ENCODE measurements around the gene CFAP221.
"Not testable (repeated sequence)": the region's sequence is repeated elsewhere in the genome, so short reads cannot be mapped to it uniquely, and the experiment has no call there.

CFAP221 gene

DNA sequence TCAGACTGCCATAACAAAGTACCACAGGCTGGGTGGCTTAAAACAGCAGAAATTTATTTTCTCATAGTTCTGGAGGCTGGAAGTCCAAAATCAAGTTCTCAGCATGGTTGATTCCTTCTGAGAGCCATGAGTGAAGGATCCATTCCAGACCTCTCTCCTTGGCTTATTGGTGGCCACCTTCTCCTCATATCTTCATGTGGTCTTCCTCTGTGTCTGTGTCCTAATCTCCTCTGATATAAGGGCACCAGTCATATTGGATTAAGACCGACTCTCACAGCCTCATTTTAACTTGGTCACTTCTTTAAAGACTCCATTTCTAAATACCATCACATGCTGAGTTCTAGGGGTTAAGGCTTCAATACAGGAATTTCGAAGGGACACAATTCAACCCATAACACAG, 65.1 kb downstream of the CFAP221 start:
- H3K4me3 ChIP-seq (ENCODE audit: low read depth, low read length) = no peak overlapping the region

DNA sequence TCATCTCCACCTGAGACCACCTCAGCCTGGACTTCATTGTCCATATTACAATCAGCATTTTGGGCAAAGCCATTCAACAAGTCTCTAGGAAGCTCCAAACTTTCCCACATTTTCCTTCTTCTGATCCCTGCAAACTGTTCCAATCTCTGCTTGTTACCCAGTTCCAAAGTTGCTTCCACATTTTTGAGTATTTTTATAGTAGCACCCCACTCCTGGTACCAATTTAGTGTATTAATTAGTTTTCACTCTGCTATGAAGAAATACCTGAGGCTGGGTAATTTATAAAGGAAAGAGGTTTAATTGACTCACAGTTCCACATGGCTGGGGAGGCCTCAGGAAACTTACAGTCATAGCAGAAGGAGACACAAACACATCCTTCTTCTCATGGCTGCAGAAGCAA, 69.9 kb downstream of the CFAP221 start:
- not testable (repeated sequence) for H3K4me3 ChIP-seq (ENCODE audit: low read depth, low read length); DNase-seq (ENCODE audit: low read depth)

More for the DNA sequence above, 65.1 kb downstream of the CFAP221 start:
- DNase-seq (ENCODE audit: low read depth) = no peak
- no peak for TF ChIP-seq CTCF (IDR thresholded peaks at IDR 0.05; ENCODE audit: low read depth, low read length, missing control alignments)

GRCh38 chr2:119616421-119616820, 72.2 kb downstream of the CFAP221 start:
- DNase-seq (ENCODE audit: low read depth) = no peak
- no peak overlapping the region for H3K4me3 ChIP-seq (ENCODE audit: low read depth, low read length)
- no peak for TF ChIP-seq CTCF (IDR thresholded peaks at IDR 0.05; ENCODE audit: low read depth, low read length, missing control alignments)

GRCh38 chr2:119617455-119617854, 73.2 kb downstream of the CFAP221 start:
- DNase-seq (ENCODE audit: low read depth) = no peak
- no peak for TF ChIP-seq CTCF (IDR thresholded peaks at IDR 0.05; ENCODE audit: low read depth, low read length, missing control alignments)
- no peak overlapping the region for H3K4me3 ChIP-seq (ENCODE audit: low read depth, low read length)

DNA sequence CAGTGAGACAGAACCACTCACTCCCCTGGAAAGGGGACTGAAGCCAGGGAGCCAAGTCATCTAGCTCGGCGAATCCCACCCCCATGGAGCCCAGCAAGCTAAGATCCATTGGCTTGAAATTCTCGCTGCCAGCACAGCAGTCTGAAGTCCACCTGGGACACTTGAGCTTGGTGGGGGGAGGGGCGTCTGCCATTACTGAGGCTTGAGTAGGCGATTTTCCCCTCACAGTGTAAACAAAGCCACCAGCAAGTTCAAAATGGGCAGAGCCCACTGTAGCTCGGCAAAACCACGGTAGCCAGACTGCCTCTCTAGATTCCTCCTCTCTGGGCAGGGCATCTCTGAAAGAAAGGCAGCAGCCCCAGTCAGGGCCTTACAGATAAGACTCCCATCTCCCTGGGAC, 74.5 kb downstream of the CFAP221 start:
- H3K4me3 ChIP-seq (ENCODE audit: low read depth, low read length); DNase-seq (ENCODE audit: low read depth): not testable (repeated sequence)

- TF ChIP-seq CTCF (IDR thresholded peaks at IDR 0.05; ENCODE audit: low read depth, low read length, missing control alignments) = no peak
- no peak for DNase-seq (ENCODE audit: low read depth)
- no peak overlapping the region for H3K4me3 ChIP-seq (ENCODE audit: low read depth, low read length)
Observed at GRCh38 chr2:119625226-119625625, 81.0 kb downstream of the CFAP221 start.

GRCh38 chr2:119629323-119629825, 85.1 kb downstream of the CFAP221 start:
- TF ChIP-seq CTCF (IDR thresholded peaks at IDR 0.05; ENCODE audit: low read depth, low read length, missing control alignments) = no peak
- DNase-seq (ENCODE audit: low read depth) = no peak
- no peak overlapping the region for H3K4me3 ChIP-seq (ENCODE audit: low read depth, low read length)

DNA sequence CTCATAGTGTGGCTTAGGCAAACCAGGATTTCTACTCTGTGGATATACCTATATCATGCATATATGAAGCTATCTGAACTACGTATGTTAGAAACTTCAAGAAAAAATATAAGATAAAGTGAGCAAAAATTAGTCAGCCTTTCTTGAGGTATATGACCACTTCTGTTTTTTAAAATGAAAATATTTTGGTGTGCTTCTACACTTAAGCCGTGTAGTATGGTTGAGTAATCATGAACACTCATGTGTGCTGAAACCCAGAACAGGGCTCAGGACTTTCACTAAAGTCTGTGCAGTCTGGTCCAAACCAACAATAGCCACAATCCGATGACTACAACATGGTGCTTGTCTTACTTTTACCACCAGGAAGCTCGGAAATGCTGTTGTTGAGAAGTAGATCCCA, 85.9 kb downstream of the CFAP221 start:
- DNase-seq (ENCODE audit: low read depth) = no peak
- no peak for TF ChIP-seq CTCF (IDR thresholded peaks at IDR 0.05; ENCODE audit: low read depth, low read length, missing control alignments)

More for the DNA sequence above, 85.9 kb downstream of the CFAP221 start:
- H3K4me3 ChIP-seq (ENCODE audit: low read depth, low read length) = no peak overlapping the region
